Osteocyte (in vitro differentiated cells): ENCODE data around the gene CCDC192. TPM values are rescaled to one million over a fixed set of nuclear protein-coding genes. Genes with fewer than 3 reads are reported as not detected.
"Not testable (repeated sequence)": the region's sequence is repeated elsewhere in the genome, so short reads cannot be mapped to it uniquely, and the experiment has no call there.

Source experiments
- DNase-seq: peaks from one replicate; pipeline ENCODE4 v3.0.0; 2021; ENCODE audit warnings: mixed read lengths; ENCODE audit not compliant: unreplicated experiment; ENCODE audit errors: extremely low spot score
- H3K27ac Mint-ChIP-seq: one replicate; pipeline ENCODE4 v1.8.0; 2021; ENCODE audit warnings: mild to moderate bottlenecking, mixed read lengths; ENCODE audit not compliant: unreplicated experiment
- H3K27me3 Mint-ChIP-seq: one replicate; pipeline ENCODE4 v1.8.0; 2021; ENCODE audit warnings: mixed read lengths; ENCODE audit not compliant: unreplicated experiment
- H3K36me3 Mint-ChIP-seq: one replicate; pipeline ENCODE4 v1.8.0; 2021; ENCODE audit warnings: mixed read lengths; ENCODE audit not compliant: unreplicated experiment
- H3K4me1 Mint-ChIP-seq: one replicate; pipeline ENCODE4 v1.8.0; 2021; ENCODE audit warnings: mixed read lengths; ENCODE audit not compliant: unreplicated experiment
- H3K4me3 Mint-ChIP-seq: one replicate; pipeline ENCODE4 v1.8.0; 2021; ENCODE audit warnings: mild to moderate bottlenecking, moderate library complexity, mixed read lengths; ENCODE audit not compliant: unreplicated experiment
- H3K9me3 Mint-ChIP-seq: one replicate; pipeline ENCODE4 v1.8.0; 2021; ENCODE audit warnings: mixed read lengths; ENCODE audit not compliant: unreplicated experiment
- total RNA-seq: library from RNA; stranded (reverse); gene quantifications from 2 replicates; pipeline ENCODE4 v1.2.1, GENCODE V29; 2021
- TF ChIP-seq, protein P1 (sequence below): fragments of 200-600 bp; sonication (generic); IDR thresholded peaks from 2 replicates; pipeline ENCODE4 v1.5.0; 2021; ENCODE audit warnings: antibody characterized with exemption, mild to moderate bottlenecking, moderate library complexity

CCDC192 gene
- total RNA-seq, 1 donor from 2014 or later = not detected

- DNase-seq = no peak
- no peak overlapping the region for H3K4me3 Mint-ChIP-seq
Observed at GRCh38 chr5:127741412-127741811, 38.2 kb downstream of the CCDC192 start.

GRCh38 chr5:127744241-127744640 is 41.0 kb downstream of the CCDC192 start:
- peaks cover 40% of the 10 kb centered on the region for H3K27me3 Mint-ChIP-seq
- DNase-seq = no peak
- TF ChIP-seq, protein P1, sequence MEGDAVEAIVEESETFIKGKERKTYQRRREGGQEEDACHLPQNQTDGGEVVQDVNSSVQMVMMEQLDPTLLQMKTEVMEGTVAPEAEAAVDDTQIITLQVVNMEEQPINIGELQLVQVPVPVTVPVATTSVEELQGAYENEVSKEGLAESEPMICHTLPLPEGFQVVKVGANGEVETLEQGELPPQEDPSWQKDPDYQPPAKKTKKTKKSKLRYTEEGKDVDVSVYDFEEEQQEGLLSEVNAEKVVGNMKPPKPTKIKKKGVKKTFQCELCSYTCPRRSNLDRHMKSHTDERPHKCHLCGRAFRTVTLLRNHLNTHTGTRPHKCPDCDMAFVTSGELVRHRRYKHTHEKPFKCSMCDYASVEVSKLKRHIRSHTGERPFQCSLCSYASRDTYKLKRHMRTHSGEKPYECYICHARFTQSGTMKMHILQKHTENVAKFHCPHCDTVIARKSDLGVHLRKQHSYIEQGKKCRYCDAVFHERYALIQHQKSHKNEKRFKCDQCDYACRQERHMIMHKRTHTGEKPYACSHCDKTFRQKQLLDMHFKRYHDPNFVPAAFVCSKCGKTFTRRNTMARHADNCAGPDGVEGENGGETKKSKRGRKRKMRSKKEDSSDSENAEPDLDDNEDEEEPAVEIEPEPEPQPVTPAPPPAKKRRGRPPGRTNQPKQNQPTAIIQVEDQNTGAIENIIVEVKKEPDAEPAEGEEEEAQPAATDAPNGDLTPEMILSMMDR = no peak
- peaks cover 2% of the 10 kb centered on the region for H3K4me1 Mint-ChIP-seq
- no peak overlapping the region for H3K27ac Mint-ChIP-seq
- no peaks in the 10 kb centered on the region for H3K36me3 Mint-ChIP-seq
- H3K9me3 Mint-ChIP-seq = no peaks in the 10 kb centered on the region
- no peak overlapping the region for H3K4me3 Mint-ChIP-seq

More at GRCh38 chr5:127741412-127741811, 38.2 kb downstream of the CCDC192 start:
- Mint-ChIP-seq H3K4me1 (peaks cover 2% of the 10 kb centered on the region), H3K36me3 (peaks cover 2% of the 10 kb centered on the region), H3K27ac (no peak overlapping the region), H3K9me3 (no peaks in the 10 kb centered on the region), H3K27me3 (peaks cover 42% of the 10 kb centered on the region)
- TF ChIP-seq, protein P1 = no peak

DNA sequence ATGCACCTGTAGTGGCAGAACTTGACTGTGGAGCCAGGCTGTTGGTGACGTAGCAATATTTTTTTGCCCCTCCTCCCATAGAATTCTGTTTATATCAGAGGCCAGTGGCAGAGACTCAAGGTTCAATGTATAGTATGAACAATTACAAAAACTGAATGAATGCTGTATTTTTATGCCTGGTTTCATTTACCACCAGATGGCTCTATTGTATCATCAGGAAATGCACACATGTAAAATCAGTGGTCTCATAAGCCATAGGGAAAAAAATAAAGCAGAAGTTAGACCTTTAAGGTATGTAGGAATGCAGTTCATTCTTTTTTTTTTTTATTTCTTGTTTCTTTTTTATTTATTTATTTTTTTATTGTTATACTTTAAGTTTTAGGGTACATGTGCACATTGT is 43.6 kb downstream of the CCDC192 start:
- Mint-ChIP-seq H3K27ac (no peak overlapping the region), H3K4me1 (no peaks in the 10 kb centered on the region), H3K27me3 (peaks cover 29% of the 10 kb centered on the region), H3K9me3 (no peaks in the 10 kb centered on the region), H3K4me3 (no peak overlapping the region), H3K36me3 (no peaks in the 10 kb centered on the region)
- TF ChIP-seq, protein P1 = peak; percentile 65
- no peak for DNase-seq

- not testable (repeated sequence) for H3K4me3 Mint-ChIP-seq, H3K9me3 Mint-ChIP-seq, DNase-seq, H3K27ac Mint-ChIP-seq, H3K27me3 Mint-ChIP-seq, H3K36me3 Mint-ChIP-seq
- peaks cover 22% of the 10 kb centered on the region for H3K4me1 Mint-ChIP-seq
Observed at GRCh38 chr5:127752503-127753265, 49.5 kb downstream of the CCDC192 start.

- H3K27ac Mint-ChIP-seq = no peak overlapping the region
- no peak for DNase-seq
- H3K9me3 Mint-ChIP-seq = no peaks in the 10 kb centered on the region
- no peaks in the 10 kb centered on the region for H3K36me3 Mint-ChIP-seq
- no peaks in the 10 kb centered on the region for H3K27me3 Mint-ChIP-seq
- TF ChIP-seq, protein P1 = no peak
- peaks cover 22% of the 10 kb centered on the region for H3K4me1 Mint-ChIP-seq
- H3K4me3 Mint-ChIP-seq = no peak overlapping the region
Observed at GRCh38 chr5:127754259-127754658, 51.1 kb downstream of the CCDC192 start.
